ENCODE data around the gene PLXDC2.

The PLXDC2 gene

GRCh38 chr10:20115894-20116293 is 299.7 kb downstream of the PLXDC2 start:
- in situ Hi-C loops (cut with MboI; ENCODE audit: low pct_unique_long_range_greater_than_20kb, low sequenced_read_pairs, unreplicated experiment): no loop called here

GRCh38 chr10:20117471-20117870 is 301.2 kb downstream of the PLXDC2 start:
- in situ Hi-C loops (cut with MboI; ENCODE audit: low pct_unique_long_range_greater_than_20kb, low sequenced_read_pairs, unreplicated experiment): no loop called here
- DNase-seq (ENCODE audit: low spot score): no peak
- no peak for TF ChIP-seq CTCF (IDR thresholded peaks at IDR 0.05; ENCODE audit: extremely low read depth, insufficient read depth, missing control alignments)

More at GRCh38 chr10:20115894-20116293, 299.7 kb downstream of the PLXDC2 start:
- TF ChIP-seq CTCF (IDR thresholded peaks at IDR 0.05; ENCODE audit: extremely low read depth, insufficient read depth, missing control alignments): no peak
- DNase-seq (ENCODE audit: low spot score): no peak

GRCh38 chr10:20118119-20118518 is 301.9 kb downstream of the PLXDC2 start:
- no peak for DNase-seq (ENCODE audit: low spot score)
- no peak for TF ChIP-seq CTCF (IDR thresholded peaks at IDR 0.05; ENCODE audit: extremely low read depth, insufficient read depth, missing control alignments)
- in situ Hi-C loops (cut with MboI; ENCODE audit: low pct_unique_long_range_greater_than_20kb, low sequenced_read_pairs, unreplicated experiment): no loop called here

- in situ Hi-C loops (cut with MboI; ENCODE audit: low pct_unique_long_range_greater_than_20kb, low sequenced_read_pairs, unreplicated experiment): no loop called here
- no peak for DNase-seq (ENCODE audit: low spot score)
- no peak for TF ChIP-seq CTCF (IDR thresholded peaks at IDR 0.05; ENCODE audit: extremely low read depth, insufficient read depth, missing control alignments)
Observed at GRCh38 chr10:20128811-20129210, 312.6 kb downstream of the PLXDC2 start.

GRCh38 chr10:20132816-20133215 is 316.6 kb downstream of the PLXDC2 start:
- no peak for TF ChIP-seq CTCF (IDR thresholded peaks at IDR 0.05; ENCODE audit: extremely low read depth, insufficient read depth, missing control alignments)
- in situ Hi-C loops (cut with MboI; ENCODE audit: low pct_unique_long_range_greater_than_20kb, low sequenced_read_pairs, unreplicated experiment): no loop called here
- DNase-seq (ENCODE audit: low spot score): no peak

- no peak for DNase-seq (ENCODE audit: low spot score)
- in situ Hi-C loops (cut with MboI; ENCODE audit: low pct_unique_long_range_greater_than_20kb, low sequenced_read_pairs, unreplicated experiment): no loop called here
- TF ChIP-seq CTCF (IDR thresholded peaks at IDR 0.05; ENCODE audit: extremely low read depth, insufficient read depth, missing control alignments): no peak
Observed at GRCh38 chr10:20133669-20134189, 317.5 kb downstream of the PLXDC2 start.

GRCh38 chr10:20142311-20142710 is 326.1 kb downstream of the PLXDC2 start:
- DNase-seq (ENCODE audit: low spot score): no peak
- in situ Hi-C loops (cut with MboI; ENCODE audit: low pct_unique_long_range_greater_than_20kb, low sequenced_read_pairs, unreplicated experiment): no loop called here
- TF ChIP-seq CTCF (IDR thresholded peaks at IDR 0.05; ENCODE audit: extremely low read depth, insufficient read depth, missing control alignments): no peak
